K562 (cell line): Measurements from ENCODE around the gene ATAD3C. TPM values are rescaled to one million over a fixed set of nuclear protein-coding genes. Genes with fewer than 3 reads are reported as not detected.
"Not testable (repeated sequence)": the region's sequence is repeated elsewhere in the genome, so short reads cannot be mapped to it uniquely, and the experiment has no call there.

ENCODE experiments used
- ATAC-seq: fragments of 200-7000 bp; cut with Tn5 transposase; 3 replicates; pipeline ENCODE4 v1.9.1; 2020; ENCODE audit warnings: moderate library complexity
- BruUV-seq: library from RNA; stranded (reverse); fragments of 400-500 nt; replicated peaks from 2 replicates; lab custom pipeline; 2021; lab: Mats Ljungman, UMichigan
- CTCF ChIA-PET: fragments of 300-600 bp; formaldehyde crosslinking; extraction: SDS; loops from one replicate; lab custom pipeline; 2021; ENCODE audit warnings: low intra/inter-chr PET ratio; lab: Yijun Ruan, JAX
- POLR2A ChIA-PET: fragments of 300-600, 350-650 bp; sonication (Branson Sonifier 250); formaldehyde crosslinking; extraction: SDS; loops from one replicate; lab custom pipeline; 2021; ENCODE audit warnings: antibody characterized with exemption, inconsistent platforms; lab: Yijun Ruan, JAX
- DNase-seq, 4 experiments: peaks; one replicate each; pipeline versions ENCODE4 v3.0.0 to v3.0.0-alpha.2; 2011 to 2018; ENCODE audit warnings: low spot score in 3 of 4, mixed read lengths in 3 of 4; ENCODE audit errors: extremely low read depth in 1 of 4
- FAIRE-seq: peaks from 2 replicates; lab custom pipeline; 2011; peaks lifted over from hg19 to GRCh38; lab: Jason Lieb, UNC
- H2AFZ ChIP-seq: 2 replicates; pipeline ENCODE4 v1.6.0; 2011; ENCODE audit warnings: low read depth, low read length, control low read depth, inconsistent platforms
- H3K27ac ChIP-seq: fragments of 200-600 bp; 3 replicates; pipeline ENCODE4 v1.8.0; 2011; ENCODE audit warnings: low read depth, mild to moderate bottlenecking, control low read depth, inconsistent platforms, low read length, moderate library complexity, mixed read lengths; ENCODE audit errors: extremely low read depth
- H3K27me3 ChIP-seq, 2 experiments: fragments of 300-600 bp in 1 of 2; 2 replicates in 1 of 2; 3 replicates in 1 of 2; pipeline versions ENCODE4 v1.6.0 to v1.8.0; 2011; ENCODE audit warnings: inconsistent platforms in 2 of 2, low read length in 2 of 2, mild to moderate bottlenecking in 1 of 2, mixed read lengths in 1 of 2, moderate library complexity in 1 of 2; ENCODE audit not compliant: control insufficient read depth in 2 of 2, insufficient read depth in 2 of 2
- H3K36me3 ChIP-seq: fragments of 300-600 bp; 3 replicates; pipeline ENCODE4 v1.8.0; 2011; ENCODE audit warnings: mild to moderate bottlenecking, low read length, inconsistent platforms; ENCODE audit not compliant: control insufficient read depth, insufficient read depth
- H3K4me1 ChIP-seq, 2 experiments: fragments of 200-600 bp in 1 of 2; replicated peaks in 1 of 2; 2 replicates in 1 of 2; 3 replicates in 1 of 2; pipeline versions ENCODE4 v1.5.1 to v1.8.0; 2011; ENCODE audit warnings: inconsistent platforms in 2 of 2, low read length in 2 of 2, mild to moderate bottlenecking in 1 of 2, mixed read lengths in 1 of 2, moderate library complexity in 1 of 2; ENCODE audit not compliant: control insufficient read depth in 2 of 2, insufficient read depth in 2 of 2
- H3K4me2 ChIP-seq: 2 replicates; pipeline ENCODE4 v1.6.1; 2011; ENCODE audit warnings: low read length, control low read depth, inconsistent platforms, mixed read lengths; ENCODE audit not compliant: insufficient read depth
- H3K4me3 ChIP-seq: fragments of 200-600 bp; sonication (generic), shearing (Covaris generic); 2 replicates; pipeline ENCODE4 v1.5.1; 2016; ENCODE audit warnings: control low read depth, inconsistent platforms
- H3K79me2 ChIP-seq: fragments of 200-600 bp; 3 replicates; pipeline ENCODE4 v1.8.0; 2011; ENCODE audit warnings: low read length, inconsistent platforms; ENCODE audit not compliant: control insufficient read depth, insufficient read depth
- H3K9ac ChIP-seq, 2 experiments: 2 replicates each; pipeline versions ENCODE4 v1.6.0 to v1.6.1; 2011; ENCODE audit warnings: low read depth in 2 of 2, low read length in 2 of 2, control low read depth in 1 of 2, inconsistent platforms in 1 of 2, mild to moderate bottlenecking in 1 of 2, mixed read lengths in 1 of 2; ENCODE audit not compliant: insufficient read depth in 1 of 2
- H3K9me1 ChIP-seq: one replicate; pipeline ENCODE4 v1.6.0; 2011; ENCODE audit warnings: inconsistent platforms, mild to moderate bottlenecking, low read length, moderate library complexity; ENCODE audit not compliant: control insufficient read depth, insufficient read depth
- H3K9me3 ChIP-seq: replicated peaks from 2 replicates; pipeline ENCODE4 v1.5.1; 2011; ENCODE audit warnings: low read depth, low read length, inconsistent platforms; ENCODE audit not compliant: control insufficient read depth, insufficient read depth
- H4K20me1 ChIP-seq: replicated peaks from 2 replicates; pipeline ENCODE4 v1.6.1; 2011; ENCODE audit warnings: low read length, inconsistent platforms, mixed read lengths; ENCODE audit not compliant: control insufficient read depth, insufficient read depth
- CBX1 ChIP-seq: sonication (generic); IDR thresholded peaks from 2 replicates; pipeline ENCODE4 v1.6.1; 2016; ENCODE audit warnings: antibody characterized with exemption, low read depth, mild to moderate bottlenecking
- CBX3 ChIP-seq, 2 experiments: IDR thresholded peaks; 1 replicate in 1 of 2; 2 replicates in 1 of 2; pipeline ENCODE4 v1.6.1; 2012; ENCODE audit warnings: inconsistent platforms in 2 of 2, low read length in 2 of 2, borderline replicate concordance in 1 of 2, control low read depth in 1 of 2
- CBX5 ChIP-seq: IDR thresholded peaks from 2 replicates; pipeline ENCODE4 v1.6.1; 2014; ENCODE audit warnings: low read depth, borderline replicate concordance
- TRIM24 ChIP-seq, 2 experiments: fragments of 450-650 bp; IDR thresholded peaks; 2 replicates each; pipeline ENCODE4 v1.6.1; 2016
- TRIM28 ChIP-seq: fragments of 450-650 bp; IDR thresholded peaks from 2 replicates; pipeline ENCODE4 v1.6.1; 2017
- XRCC3 ChIP-seq: fragments of 450-650 bp; IDR thresholded peaks from 2 replicates; pipeline ENCODE4 v1.6.1; 2017; ENCODE audit warnings: mild to moderate bottlenecking, moderate library complexity
- ZNF280A ChIP-seq: fragments of 450-650 bp; IDR thresholded peaks from 2 replicates; pipeline ENCODE4 v1.6.1; 2018; ENCODE audit warnings: mild to moderate bottlenecking, low read depth; ENCODE audit not compliant: partially characterized antibody
- WGBS: fragments of 100-300 bp; shearing (Covaris generic); methylation state at CpG from one replicate; pipeline ENCODE4 v1.1.6; 2016; ENCODE audit warnings: low coverage, mixed read lengths; ENCODE audit not compliant: insufficient coverage; ENCODE audit errors: missing lambda C conversion rate; 5-methylcytosine and 5-hydroxymethylcytosine counted together
- in situ Hi-C: fragments of 300-500 bp; cut with MboI; formaldehyde crosslinking; loops from 4 replicates; pipeline ENCODE4 v1.15.0; 2018; ENCODE audit warnings: inconsistent platforms, mixed read lengths
- intact Hi-C: fragments of 100-400 bp; cut with micrococcal nuclease; formaldehyde crosslinking; loops from 2 replicates; pipeline ENCODE4 v1.14.2; 2022
- polyA plus RNA-seq, 8 experiments: library from polyadenylated mRNA; depleted of rRNA in 4 of 8; stranded (reverse) in 5 of 8; unstranded in 3 of 8; fragments of >200 nt; fragmentation: Nextera tagmentation in 2 of 8; fragmentation: Illumina TruSeq in 1 of 8; extraction: Ambion mirVana in 2 of 8; extraction: Trizol in 1 of 8; gene quantifications; 2 replicates each; pipeline versions ENCODE4 v1.2.1 to v1.2.3, GENCODE V29; 2011 to 2014; ENCODE audit warnings: inconsistent platforms in 1 of 8, missing spikeins in 1 of 8
- total RNA-seq, 7 experiments: library from RNA; depleted of rRNA in 6 of 7; stranded (reverse); fragments of >200 nt in 6 of 7; fragmentation: Illumina TruSeq in 2 of 7; extraction: Trizol in 2 of 7; gene quantifications; 2 replicates each; pipeline versions ENCODE4 v1.2.1 to v1.2.3, GENCODE V29; 2011 to 2021; ENCODE audit warnings: low replicate concordance in 1 of 7

ATAD3C gene
- total and polyA plus RNA-seq, 9 of the 15 experiments (the other 6 are each of a cell fraction or from before 2014, with no cell fraction given) = 0.03 to 0.18 TPM; not detected in 7

GRCh38 chr1:1412311-1412902, 37.1 kb upstream of the ATAD3C start:
- peaks cover 16% of the 10 kb centered on the region; the same call in 2 of the 3 replicates for H3K36me3 ChIP-seq
- intact Hi-C loops, FAIRE-seq, DNase-seq, BruUV-seq, H4K20me1 ChIP-seq, H3K27me3 ChIP-seq, H2AFZ ChIP-seq, H3K4me3 ChIP-seq, CTCF ChIA-PET, in situ Hi-C loops, H3K27ac ChIP-seq, ATAC-seq, H3K4me2 ChIP-seq, H3K9ac ChIP-seq, H3K9me1 ChIP-seq: not testable (repeated sequence)
- peak; percentile 59 for TF ChIP-seq ZNF280A
- TF ChIP-seq XRCC3 = 0 out of 2 replicates have a peak, but pooled peaks have one; percentile 63
- peak in 1 of 2 experiments; percentile 96; a peak in 2 of 3 replicates for TF ChIP-seq CBX3 (IDR thresholded peaks at IDR 0.05; ENCODE audit: borderline replicate concordance in 1 of 2, low read length in 2 of 2)
- TF ChIP-seq CBX1 = 0 out of 2 replicates have a peak, but pooled peaks have one; percentile 40
- peak; percentile 83; the same call in 1 of the 2 replicates for TF ChIP-seq CBX5
- TF ChIP-seq TRIM24 (IDR thresholded peaks at IDR 0.05) = peak in 1 of 2 experiments; percentile 68; a peak in 1 of 4 replicates
- peak; percentile 97 for TF ChIP-seq TRIM28
- peaks cover 4 to 16% of the 10 kb centered on the region in 2 experiments for H3K4me1 ChIP-seq
- H3K79me2 ChIP-seq = peaks cover 22% of the 10 kb centered on the region
- WGBS = 80% methylated on average over 11 of the region's 11 CpGs
- H3K9me3 ChIP-seq = peaks cover 11% of the 10 kb centered on the region
- POLR2A ChIA-PET = interaction anchor here (1.0 to 1.1 kb wide), 2 partner anchors 9 to 11 kb away, joined by 5 read pairs; partner anchors contain the start of gene ANKRD65
